ENCODE measurements around the gene SPTLC2.

- TF ChIP-seq CTCF (IDR thresholded peaks at IDR 0.05 in 2 of 3, conservative IDR thresholded peaks at IDR 0.05 in 1 of 3; ENCODE audit: borderline replicate concordance in 1 of 3, insufficient read depth in 1 of 3, low read depth in 2 of 3, low read length in 2 of 3) (no peak), CEBPB (IDR thresholded peaks at IDR 0.05; ENCODE audit: low read depth) (no peak), JUND (IDR thresholded peaks at IDR 0.05) (no peak), REST (IDR thresholded peaks at IDR 0.05; ENCODE audit: low read depth) (no peak), POLR2A (IDR thresholded peaks at IDR 0.05; ENCODE audit: borderline replicate concordance, extremely low read depth, insufficient read depth, insufficient read length) (no peak), ATF3 (IDR thresholded peaks at IDR 0.05) (no peak), RAD21 (IDR thresholded peaks at IDR 0.05; ENCODE audit: low read depth) (no peak), ZFX (IDR thresholded peaks at IDR 0.05) (no peak), POLR2AphosphoS5 (IDR thresholded peaks at IDR 0.05; ENCODE audit: low read depth, low read length) (no peak), MAX (IDR thresholded peaks at IDR 0.05) (no peak), FOSL1 (IDR thresholded peaks at IDR 0.05; ENCODE audit: low read depth) (no peak), TCF7L2 (IDR thresholded peaks at IDR 0.05; ENCODE audit: borderline replicate concordance, extremely low read depth, insufficient read depth, insufficient read length) (no peak), EGR1 (IDR thresholded peaks at IDR 0.05; ENCODE audit: low read depth) (no peak)
Observed at GRCh38 chr14:77638771-77639171, 22.3 kb upstream of the SPTLC2 start.
